DMS153 (cell line): ENCODE results near the gene DNHD1.

Source experiments
- DNase-seq: peaks from one replicate; lab custom pipeline; 2025; lab: John Stamatoyannopoulos, UW

Gene DNHD1

DNA sequence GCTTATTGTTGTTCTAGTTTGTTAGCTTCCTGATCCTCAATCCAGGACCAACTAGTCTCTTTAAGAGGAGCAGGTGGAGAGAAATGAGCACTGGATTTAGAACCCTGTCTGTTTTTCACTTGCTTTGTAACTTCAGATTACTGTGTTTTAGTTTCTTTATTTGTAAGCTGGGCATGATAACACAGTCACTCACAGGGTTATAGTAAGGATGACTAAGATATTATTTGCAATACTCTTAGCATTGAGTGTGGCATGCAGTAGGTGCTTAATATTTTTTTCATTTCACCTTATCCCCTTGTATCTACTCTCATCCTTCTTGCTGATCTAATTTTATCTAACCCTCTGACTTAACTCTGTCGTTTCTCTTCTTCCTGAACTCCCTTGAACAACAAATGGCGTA, 33.8 kb downstream of the DNHD1 start:
- DNase-seq, result no peak

DNA sequence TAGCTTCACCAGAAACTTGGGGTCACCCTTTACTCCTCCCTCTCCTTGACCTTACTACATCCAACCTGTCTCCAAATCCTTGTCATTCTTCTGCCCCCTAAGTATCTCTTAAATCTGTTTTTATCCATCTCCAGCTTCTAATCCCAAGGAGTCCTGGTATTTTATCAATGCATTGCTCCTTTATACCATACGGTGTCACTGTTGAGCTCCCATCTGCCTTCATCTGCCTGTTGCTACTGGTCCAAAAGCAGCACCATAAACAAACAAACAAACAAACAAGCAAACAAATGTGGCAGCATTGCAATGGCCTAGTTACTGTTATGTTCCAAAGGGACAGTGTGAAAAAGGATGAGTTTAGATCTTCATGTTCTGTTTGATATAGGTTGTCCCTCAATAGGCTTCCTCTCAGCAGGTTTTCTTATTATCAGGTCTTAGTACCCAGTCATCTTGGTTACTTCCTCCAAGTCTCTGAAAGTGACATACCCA, 34.2 kb downstream of the DNHD1 start:
- no peak for DNase-seq

DNA sequence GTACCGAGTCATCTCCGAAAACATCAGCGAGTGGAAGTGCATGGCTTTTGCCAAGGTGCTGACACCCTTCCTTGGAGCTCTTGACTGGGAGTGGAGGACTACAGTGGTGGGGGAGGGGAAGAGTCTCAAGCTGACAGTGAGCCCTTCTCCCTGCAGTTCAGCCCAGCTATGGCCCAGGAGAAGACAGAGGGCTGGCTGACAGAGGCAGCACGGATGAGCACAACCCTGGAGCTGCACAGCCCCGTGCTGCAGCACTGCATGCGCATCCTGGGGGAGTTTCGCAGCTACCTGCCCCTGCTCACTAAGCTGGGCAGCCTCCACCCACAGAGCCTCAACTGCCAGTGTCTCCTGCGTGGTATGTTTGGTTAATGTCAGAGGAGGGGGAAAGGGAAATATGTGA, 41.4 kb downstream of the DNHD1 start:
- DNase-seq, result no peak

DNA sequence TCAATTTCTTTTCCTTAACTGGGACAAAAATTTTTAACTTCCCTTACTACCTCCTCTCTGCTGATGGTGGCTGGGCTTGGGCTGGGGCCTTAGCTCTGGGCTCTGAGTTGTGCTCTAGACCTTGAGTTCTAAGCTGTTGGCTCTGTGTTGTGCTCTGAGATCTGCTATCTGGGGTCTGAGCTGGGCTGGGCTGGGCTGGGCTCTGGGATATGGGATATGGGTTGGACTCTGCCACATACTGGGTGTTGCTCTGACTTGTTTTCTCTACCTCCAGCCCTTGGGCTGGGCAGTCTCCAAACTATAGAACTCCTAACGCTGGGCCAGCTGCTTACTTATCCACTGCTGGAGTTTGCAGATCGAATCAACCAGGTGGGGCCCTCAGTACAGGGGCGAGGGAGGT, 41.9 kb downstream of the DNHD1 start:
- no peak for DNase-seq

DNA sequence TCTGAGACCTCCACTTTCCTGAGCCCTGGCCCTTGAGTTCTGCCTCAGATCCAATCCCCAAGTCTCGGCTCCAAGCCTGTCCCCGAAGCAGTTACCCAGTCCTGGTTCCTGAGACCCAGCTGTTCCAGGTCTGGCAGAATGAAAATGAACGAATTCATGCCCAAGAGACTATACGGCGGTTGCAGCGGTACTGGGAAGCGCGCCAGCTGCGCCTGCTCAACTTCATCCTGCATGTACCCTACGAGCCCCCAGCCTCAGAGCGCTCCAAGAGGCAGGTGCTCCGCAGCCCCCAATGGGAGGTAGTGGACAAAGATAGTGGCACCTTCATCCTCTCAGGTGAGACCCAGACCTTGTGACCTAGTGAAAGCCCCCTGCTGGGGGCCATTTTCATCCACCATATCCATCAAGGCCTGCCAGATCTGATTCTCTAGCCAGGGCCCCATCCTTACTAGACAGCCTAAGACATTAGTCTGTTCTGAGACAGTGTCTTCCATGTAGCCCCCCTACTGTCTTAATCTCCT, 42.7 kb downstream of the DNHD1 start:
- no peak for DNase-seq

DNA sequence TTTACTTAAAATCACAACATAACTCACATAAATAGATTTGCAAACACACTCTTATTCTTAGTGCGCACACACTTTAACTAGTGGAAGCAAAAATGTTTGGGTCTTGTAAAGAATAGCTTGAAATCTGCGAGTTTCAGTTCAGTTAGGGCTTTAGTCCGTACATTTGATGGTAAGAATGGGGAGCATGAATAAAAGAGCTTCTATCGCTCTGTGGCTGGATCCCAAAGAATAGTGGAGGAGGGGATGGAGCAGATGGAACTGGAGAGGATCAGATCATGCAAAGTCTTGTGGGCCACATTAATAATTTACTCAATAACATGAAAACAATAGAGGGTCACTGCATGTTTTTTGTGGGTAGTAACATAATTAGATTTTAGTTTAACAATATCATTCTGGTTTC, 44.3 kb downstream of the DNHD1 start:
- DNase-seq, result no peak

DNA sequence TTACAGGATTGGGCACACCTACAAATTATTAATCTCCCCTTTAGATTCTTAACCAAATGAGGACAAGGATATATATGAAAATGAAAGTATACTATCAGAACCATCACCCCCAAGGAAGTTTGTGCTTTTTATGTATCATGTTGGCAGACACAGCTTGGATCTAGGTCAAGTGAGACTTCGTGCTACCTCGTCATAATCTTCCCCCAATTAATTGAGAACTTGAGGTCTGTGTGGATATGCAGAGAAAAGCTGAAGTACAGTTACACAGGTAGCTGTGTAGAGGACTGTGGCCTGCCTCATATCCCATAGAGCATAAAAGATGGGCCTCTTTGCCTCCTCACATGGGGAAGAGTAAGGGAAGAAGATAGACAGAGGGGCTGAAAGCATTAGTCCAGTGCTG, 45.6 kb downstream of the DNHD1 start:
- no peak for DNase-seq

DNA sequence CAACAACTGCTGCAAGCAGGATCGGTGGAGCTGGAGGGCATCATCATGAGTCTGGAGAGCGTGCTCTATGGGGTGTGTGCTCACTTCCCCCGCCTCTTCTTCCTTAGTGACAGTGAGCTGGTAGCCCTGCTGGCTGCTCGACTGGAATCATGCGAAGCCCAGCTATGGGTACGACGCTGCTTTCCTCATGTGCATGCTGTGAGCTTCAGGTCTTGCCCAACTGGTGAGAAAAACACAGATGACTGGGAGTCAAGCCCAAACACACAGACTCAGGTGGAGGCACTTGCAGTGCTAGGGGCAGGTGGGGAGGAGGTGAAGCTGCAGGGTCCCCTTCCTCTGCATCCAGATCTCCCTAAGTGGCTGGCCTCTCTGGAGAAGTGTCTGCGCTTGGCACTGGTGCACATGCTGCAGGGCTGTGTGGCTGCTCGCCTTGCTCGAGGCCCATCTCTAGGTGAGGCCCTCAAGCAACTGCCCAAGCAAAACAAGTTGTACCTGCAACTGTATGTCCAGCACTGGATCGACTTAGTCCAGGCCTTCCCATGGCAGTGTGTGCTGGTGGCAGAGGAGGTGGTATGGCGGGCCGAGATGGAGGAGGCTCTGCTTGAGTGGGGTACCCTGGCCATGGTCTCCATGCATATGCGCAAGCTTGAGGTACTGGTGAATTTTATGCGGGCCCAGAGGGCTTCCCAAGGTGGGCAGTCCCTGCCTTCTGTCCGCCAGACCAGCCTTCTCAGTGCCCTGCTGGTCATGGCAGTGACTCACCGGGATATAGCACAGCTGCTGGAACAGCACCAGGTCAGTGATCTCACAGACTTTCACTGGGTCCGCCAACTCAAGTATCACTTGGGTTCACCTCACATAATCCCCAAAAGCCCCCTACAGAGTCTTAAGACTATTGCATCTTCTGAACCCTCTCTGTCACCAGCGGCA, 48.1 kb downstream of the DNHD1 start:
- DNase-seq, result no peak

DNA sequence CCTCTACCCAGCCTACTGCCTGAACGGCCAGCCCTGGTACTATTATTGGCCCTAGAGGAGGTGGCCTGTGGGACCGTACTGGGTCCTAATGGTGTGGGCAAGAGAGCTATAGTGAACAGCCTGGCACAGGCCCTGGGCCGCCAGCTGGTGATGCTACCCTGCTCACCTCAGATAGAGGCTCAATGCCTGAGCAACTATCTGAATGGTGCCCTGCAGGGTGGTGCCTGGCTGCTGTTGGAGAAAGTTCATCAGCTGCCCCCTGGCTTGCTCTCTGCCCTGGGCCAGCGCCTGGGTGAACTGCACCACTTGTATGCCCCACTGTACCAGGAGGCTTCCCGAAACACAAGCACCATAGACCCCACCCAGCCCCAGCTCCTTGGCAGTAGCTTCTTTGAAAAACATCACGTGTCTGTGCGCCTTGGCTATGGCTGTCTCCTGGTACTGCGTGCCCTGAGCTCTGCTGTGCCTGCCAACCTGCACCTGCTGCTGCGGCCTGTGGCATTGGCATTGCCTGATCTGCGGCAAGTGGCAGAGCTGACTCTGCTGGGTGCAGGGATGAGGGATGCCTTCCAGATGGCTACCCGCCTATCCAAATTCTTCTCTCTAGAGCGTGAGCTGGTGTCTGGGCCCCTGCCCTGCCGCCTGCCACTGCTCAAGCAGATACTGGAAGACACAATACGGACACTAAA, 49.0 kb downstream of the DNHD1 start:
- no peak for DNase-seq

DNA sequence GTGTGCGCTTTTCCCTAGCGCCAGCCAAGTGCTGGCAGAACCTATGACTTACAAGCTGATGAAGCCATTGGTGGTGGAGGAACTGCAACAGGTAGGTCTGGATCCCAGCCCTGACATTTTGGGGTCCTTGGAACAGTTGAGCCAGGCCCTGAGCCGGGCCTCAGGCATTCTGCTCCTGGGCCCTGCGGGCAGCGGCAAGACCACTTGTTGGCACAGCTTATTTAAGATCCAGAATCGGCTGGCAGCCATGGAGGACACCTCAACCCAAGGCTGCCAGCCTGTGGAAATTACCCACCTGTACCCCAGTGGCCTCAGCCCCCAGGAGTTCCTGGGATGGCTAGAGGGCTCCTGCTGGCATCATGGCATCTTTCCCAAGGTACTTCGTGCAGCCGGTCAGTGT, 49.7 kb downstream of the DNHD1 start:
- DNase-seq, result no peak

DNA sequence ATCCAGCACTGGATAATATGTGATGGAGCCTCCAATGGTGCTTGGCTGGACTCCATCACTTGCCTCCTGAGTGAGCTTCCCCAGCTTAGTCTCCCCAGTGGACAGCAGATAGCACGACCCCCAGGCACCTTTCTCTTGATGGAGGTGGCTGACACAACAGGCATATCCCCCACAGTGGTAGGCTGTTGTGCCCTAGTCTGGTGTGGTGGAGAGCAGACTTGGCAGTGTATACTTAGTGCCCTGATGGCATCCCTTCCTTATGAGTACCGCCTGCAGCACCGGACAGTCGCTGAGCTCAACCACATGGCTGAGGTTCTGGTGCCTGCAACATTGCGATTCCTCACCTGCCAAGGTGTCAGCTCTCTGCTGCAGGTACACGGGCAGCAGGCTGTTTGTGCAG, 50.1 kb downstream of the DNHD1 start:
- DNase-seq, result no peak

DNA sequence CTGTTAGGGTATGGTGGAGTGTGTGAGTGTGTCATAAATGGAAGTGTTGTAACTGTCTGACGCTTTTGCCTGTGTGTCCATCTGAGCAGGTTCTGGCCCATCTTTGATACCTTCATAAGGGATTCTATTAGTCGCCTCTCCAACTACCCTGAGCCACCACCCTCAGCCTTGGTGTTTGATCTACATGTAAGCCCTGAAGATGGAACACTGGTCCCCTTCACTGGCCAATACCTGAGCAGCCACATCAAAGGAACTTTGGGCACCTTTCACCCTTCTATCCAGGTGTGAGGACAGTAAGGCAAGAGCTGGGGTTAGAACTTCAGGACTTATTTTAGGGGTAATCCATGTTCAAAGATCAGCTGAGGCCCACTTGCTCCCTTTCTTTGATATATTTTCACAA, 51.0 kb downstream of the DNHD1 start:
- DNase-seq, result no peak

DNA sequence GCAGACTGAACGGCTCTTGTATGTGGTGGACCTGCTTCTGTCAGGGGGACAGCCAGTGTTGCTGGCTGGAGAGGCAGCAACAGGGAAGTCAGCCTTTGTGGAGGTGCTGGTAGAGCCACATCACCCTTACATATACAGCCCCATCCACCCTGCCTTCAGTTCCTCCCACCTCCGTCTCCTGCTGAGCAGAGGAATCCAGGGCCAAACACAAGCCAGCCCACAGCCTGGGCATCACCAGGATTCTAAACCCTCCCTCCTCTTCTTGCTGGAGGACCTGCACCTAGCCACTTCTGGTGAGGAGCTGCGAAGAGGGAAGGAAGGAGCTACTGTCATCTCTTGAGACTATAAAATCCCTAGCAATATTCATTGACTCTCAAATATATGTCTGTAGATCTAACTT, 51.6 kb downstream of the DNHD1 start:
- no peak for DNase-seq

DNA sequence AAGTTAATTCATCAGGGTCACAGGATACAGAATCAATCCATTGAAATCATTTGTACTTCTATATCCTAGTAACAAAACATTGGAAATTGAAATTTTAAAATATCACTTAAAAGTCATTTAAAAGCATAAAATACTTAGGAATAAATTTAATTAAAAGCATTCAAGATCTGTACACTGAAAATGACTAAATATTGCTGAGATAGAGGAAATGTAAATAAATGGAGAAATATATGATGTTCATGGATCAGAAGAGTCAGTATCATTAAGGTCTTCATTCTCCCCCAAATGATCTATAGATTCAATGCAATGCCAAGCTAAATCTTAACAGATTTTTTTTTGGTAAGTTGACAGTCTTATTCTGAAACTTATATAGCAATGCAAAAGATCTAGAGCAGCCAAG, 56.6 kb downstream of the DNHD1 start:
- no peak for DNase-seq

DNA sequence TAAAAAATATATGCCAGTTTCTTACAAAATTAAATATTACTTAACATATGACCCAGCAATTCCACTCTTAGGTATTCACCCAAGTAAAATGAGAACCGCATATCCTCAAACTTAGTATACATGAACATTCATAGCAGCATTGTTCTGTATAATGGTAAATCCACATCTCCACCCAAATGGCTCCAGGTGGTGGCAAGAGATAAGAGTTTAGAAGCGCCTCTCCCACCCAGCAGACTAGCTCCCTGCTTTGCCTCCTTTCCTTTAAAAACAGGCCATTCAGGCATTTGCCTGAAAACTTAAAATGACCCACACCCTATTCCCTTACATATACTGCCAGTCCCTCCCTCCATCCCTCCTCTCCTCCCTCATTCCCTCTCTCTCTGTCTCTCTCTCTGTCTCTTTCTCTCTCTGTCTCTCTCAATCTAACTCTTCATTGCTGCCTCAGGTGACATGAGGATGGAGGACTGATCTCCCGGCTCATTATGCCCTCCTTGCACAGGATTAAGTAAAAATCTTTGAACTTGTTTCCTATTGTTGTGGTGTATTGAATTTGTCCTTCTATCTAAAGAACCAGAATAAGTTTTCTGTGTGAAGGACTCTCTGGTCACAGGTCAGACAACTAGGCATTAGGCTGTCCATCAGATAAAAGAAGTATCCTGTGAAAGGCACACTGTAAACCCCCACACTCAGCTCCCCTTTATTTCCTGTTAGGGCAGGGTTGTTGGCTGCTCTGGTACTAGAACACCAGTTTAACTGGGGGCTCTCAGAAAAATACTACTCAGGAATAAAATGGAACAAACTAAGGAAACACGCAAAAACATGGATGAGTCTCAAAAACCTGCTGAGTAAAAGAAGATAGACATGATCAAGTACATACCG, 58.0 kb downstream of the DNHD1 start:
- DNase-seq, result no peak

DNA sequence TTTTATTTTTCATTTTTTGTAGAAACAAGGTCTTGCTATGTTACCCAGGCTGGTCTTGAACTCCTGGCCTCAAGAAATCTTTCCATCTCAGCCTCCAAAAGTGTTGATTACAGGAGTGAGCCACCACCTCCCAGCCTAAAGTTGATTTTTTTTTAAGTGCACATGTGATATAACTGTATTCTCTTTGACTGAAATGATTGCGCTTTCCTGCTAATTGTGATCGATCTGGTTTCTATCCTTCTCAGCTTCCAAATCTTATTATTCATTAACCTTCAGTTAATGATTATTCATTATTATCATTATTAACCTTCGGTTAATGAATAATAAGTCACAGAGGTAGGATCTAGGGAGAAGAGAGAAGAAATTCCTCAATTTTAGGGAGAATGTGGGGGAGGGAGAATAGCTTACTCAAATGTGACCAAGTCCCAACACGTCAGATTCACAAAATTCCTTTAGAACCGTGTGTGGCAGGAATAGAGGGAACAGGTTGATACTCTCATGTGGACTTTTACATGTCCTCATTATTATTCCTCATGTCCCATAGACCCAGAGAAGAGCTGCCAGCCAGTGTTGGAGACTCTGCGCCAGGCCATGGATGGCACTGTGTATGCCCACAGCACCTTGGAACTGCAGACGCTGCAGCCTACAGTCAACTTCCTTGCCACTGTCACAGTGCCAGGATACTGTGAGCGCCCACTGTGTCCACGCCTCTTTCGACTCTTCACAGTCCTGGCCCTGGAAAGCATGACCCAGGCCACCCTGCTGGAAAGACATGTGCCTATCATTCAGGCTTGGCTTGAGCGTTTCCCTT, 59.3 kb downstream of the DNHD1 start:
- DNase-seq, result no peak

DNA sequence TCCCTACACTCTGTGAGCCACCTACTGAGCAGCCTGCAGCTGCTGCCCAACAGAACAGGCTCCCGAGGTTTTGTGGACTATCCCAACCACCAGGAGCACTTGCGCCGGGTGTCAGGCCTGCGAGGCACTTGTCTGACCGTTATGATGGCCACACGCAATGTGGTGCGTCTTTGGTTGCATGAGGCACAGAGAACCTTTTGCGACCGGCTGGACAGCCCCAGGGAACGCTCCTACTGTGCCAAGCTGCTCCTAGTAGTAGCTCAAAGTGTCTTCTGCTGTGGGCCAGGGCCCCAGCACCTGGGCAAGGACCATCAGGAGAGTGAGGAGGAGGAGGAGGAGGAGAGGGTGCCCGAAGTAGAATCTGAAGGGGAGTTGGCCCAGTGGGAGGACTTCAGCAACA, 60.0 kb downstream of the DNHD1 start:
- DNase-seq, result no peak

DNA sequence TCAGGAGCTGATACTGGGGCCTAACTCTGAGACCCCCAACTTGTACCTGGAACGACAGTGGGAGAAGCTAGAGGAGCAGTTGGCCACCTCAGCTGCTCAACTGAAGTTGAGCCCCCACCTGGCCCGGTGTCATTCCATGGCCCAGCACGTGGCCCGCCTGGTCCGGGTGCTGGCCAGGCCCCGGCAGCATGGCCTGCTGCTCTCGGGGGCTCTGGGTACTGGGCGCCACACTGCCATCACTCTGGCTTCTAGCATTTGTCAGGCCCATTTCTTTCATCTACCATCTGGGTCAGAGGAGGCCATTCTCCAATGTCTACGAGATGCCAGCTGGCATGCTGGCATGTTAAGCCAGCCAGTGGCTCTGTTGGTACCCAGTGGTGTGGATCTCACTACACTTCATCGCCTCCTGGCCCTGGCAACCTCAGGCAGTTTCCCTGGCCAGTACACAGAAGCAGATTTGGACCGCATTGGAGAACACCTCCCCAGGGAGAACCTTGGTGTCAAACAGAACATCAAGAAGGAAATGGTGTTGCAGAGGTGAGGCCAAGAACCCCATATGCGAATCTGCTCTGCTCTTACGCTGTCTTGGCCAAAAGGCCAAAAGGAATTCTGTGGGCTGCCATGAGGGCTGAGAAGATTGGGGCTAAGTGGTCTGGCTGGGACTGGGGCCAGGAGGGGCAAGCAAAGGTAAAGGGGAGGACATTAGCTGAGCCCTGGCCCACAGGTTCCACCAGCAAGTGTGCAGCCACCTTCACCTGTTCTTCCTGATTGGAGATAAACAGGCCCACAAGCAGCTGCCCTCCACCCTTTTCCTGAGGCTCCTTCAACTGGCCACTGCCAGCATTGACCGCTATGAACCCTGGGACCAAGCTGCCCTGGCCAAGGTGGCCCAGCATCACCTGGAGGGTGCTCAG, 60.9 kb downstream of the DNHD1 start:
- no peak for DNase-seq

DNA sequence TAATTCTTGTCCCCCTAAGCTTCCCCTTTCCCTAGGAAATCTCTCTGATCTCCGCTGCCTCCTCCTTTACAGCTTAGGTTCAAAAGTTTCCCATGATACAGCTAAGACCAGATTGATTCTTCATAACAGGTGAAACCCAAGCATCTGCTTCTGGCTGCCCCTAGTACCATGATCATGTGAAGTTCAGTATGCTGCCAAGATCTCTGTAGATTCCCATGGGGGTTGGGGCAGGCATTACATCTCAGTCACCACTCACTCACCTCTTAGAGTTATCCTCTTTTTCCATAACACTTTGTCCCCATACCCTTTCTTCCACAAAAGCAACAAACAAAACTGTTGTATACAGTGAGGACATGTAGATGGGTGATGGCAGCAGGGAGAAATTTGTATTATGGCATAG, 62.3 kb downstream of the DNHD1 start:
- no peak for DNase-seq

DNA sequence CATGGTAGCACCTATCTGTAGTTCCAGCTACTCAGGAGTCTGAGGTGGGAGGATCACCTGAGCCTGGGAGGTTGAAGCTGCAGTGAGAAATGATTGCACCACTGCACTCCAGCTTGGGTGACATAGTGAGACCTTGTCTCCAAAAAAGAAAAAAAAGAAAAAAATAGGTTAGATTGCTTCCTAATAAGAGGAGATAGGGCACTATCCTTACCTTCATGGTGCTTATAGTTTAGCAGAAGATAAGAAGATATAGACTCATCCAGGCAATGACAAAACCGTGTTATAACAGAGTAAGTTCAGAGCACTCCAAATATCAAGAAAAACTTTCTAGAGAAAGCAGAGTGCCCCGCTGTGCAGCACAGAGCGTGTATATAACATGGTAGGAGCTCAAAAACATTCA, 64.2 kb downstream of the DNHD1 start:
- DNase-seq, result no peak
